ENCODE measurements around the gene KRT86. TPM values are rescaled to one million over a fixed set of nuclear protein-coding genes. Genes with fewer than 3 reads are reported as not detected.

The KRT86 gene
- total and polyA plus RNA-seq, 2 donors (not counting 1 experiment from before 2014, with no cell fraction given): not detected

DNA sequence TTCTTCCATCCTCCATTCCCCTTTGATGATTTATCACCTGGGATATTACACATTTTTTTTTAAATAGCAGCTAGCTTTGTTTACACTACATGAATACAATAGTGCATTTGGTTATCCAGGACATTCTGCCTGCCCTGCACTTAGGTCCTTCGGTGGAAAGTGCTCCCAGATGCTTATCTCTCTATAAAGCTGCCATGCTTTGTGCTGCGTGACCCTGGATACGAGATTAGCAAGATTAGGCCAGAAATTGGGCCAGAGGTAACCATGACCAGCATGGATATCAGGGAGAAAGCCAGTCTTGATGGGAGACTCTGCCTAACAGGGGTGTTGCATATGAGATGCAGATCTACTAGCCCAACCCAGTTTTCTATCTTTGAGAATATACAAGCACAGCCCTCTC is 58.9 kb downstream of the KRT86 start:
- Mint-ChIP-seq H3K4me3 (no peak overlapping the region), H3K27ac (no peak overlapping the region), H3K27me3 (peaks cover 10% of the 10 kb centered on the region), H3K4me1 (no peaks in the 10 kb centered on the region), H3K9me3 (ENCODE audit: insufficient read depth) (peaks cover 4% of the 10 kb centered on the region)
- ATAC-seq (ENCODE audit: low read depth): no peak
- ChIA-PET CTCF (no interaction called here), POLR2A (no interaction called here)
- H2AFZ ChIP-seq (ENCODE audit: insufficient read depth, low read depth, low read length, poor library complexity, severe bottlenecking): no peak overlapping the region
- WGBS (ENCODE audit: insufficient coverage): 63% methylated on average over 3 of the region's 3 CpGs
- no peak for DNase-seq
- TF ChIP-seq CTCF (IDR thresholded peaks at IDR 0.05) (no peak), EZH2 (IDR thresholded peaks at IDR 0.05; ENCODE audit: borderline replicate concordance, insufficient read depth, low read depth, low read length, poor library complexity, severe bottlenecking) (no peak)
- intact Hi-C loops (cut with micrococcal nuclease): no loop called here
- H3K9me3 ChIP-seq (ENCODE audit: control extremely low read depth in 1 of 3, control insufficient read depth in 2 of 3, insufficient read depth in 1 of 3, low read length in 2 of 3): peaks cover 0 to 8% (median 0%) of the 10 kb centered on the region in 3 donors
- no peaks in the 10 kb centered on the region for H4K20me1 ChIP-seq (ENCODE audit: control insufficient read depth, insufficient read depth, low read length, poor library complexity, severe bottlenecking)
- no peak overlapping the region for H3K9ac ChIP-seq (ENCODE audit: low read length)
- H3K36me3 ChIP-seq (replicated peaks in 1 of 2; ENCODE audit: control extremely low read depth in 1 of 2, control insufficient read depth in 1 of 2, extremely low read depth in 1 of 2, insufficient read depth in 2 of 2, low read length in 1 of 2): no peaks in the 10 kb centered on the region
- no peak overlapping the region for H3K4me3 ChIP-seq (ENCODE audit: control extremely low read depth in 1 of 5, extremely low read depth in 1 of 5, insufficient read depth in 1 of 5, low read depth in 2 of 5, low read length in 4 of 5)
- H3K4me1 ChIP-seq (ENCODE audit: control insufficient read depth in 2 of 2, insufficient read depth in 2 of 2, low read length in 2 of 2): no peaks in the 10 kb centered on the region
- no peak overlapping the region for H3K27ac ChIP-seq (ENCODE audit: low read length in 2 of 2)
- H3K79me2 ChIP-seq (ENCODE audit: control insufficient read depth, insufficient read depth, low read length): no peaks in the 10 kb centered on the region
- peaks cover 0 to 6% (median 1%) of the 10 kb centered on the region in 4 experiments for H3K27me3 ChIP-seq (replicated peaks in 1 of 4; ENCODE audit: control extremely low read depth in 1 of 4, control insufficient read depth in 3 of 4, insufficient read depth in 4 of 4, low read length in 3 of 4)
- H3K4me2 ChIP-seq (replicated peaks; ENCODE audit: low read depth, low read length, poor library complexity, severe bottlenecking): no peak overlapping the region

- no peak overlapping the region for H3K27ac ChIP-seq (ENCODE audit: low read length in 2 of 2)
- ChIA-PET POLR2A (no interaction called here), CTCF (interaction anchor here (1.0 kb wide), 1 partner anchor 15 kb away, joined by 3 read pairs; no protein-coding TSS in a partner anchor)
- no peaks in the 10 kb centered on the region for H3K4me1 ChIP-seq (ENCODE audit: control insufficient read depth in 2 of 2, insufficient read depth in 2 of 2, low read length in 2 of 2)
- no peaks in the 10 kb centered on the region for H4K20me1 ChIP-seq (ENCODE audit: control insufficient read depth, insufficient read depth, low read length, poor library complexity, severe bottlenecking)
- H3K27me3 Mint-ChIP-seq: peaks cover 15% of the 10 kb centered on the region
- H3K9ac ChIP-seq (ENCODE audit: low read length): no peak overlapping the region
- TF ChIP-seq EZH2 (IDR thresholded peaks at IDR 0.05; ENCODE audit: borderline replicate concordance, insufficient read depth, low read depth, low read length, poor library complexity, severe bottlenecking): no peak
- no peak for TF ChIP-seq CTCF (IDR thresholded peaks at IDR 0.05)
- H3K27me3 ChIP-seq (replicated peaks in 1 of 4; ENCODE audit: control extremely low read depth in 1 of 4, control insufficient read depth in 3 of 4, insufficient read depth in 4 of 4, low read length in 3 of 4): peaks cover 0 to 6% (median 1%) of the 10 kb centered on the region in 4 experiments
- no CpG with 5 or more reads among the region's 3 CpGs for WGBS (ENCODE audit: insufficient coverage)
- H3K4me2 ChIP-seq (replicated peaks; ENCODE audit: low read depth, low read length, poor library complexity, severe bottlenecking): no peak overlapping the region
- peaks cover 0 to 8% (median 0%) of the 10 kb centered on the region in 3 donors for H3K9me3 ChIP-seq (ENCODE audit: control extremely low read depth in 1 of 3, control insufficient read depth in 2 of 3, insufficient read depth in 1 of 3, low read length in 2 of 3)
- H3K9me3 Mint-ChIP-seq (ENCODE audit: insufficient read depth): peaks cover 4% of the 10 kb centered on the region
- no peak for ATAC-seq (ENCODE audit: low read depth)
- no peaks in the 10 kb centered on the region for H3K79me2 ChIP-seq (ENCODE audit: control insufficient read depth, insufficient read depth, low read length)
- no peak overlapping the region for H3K4me3 Mint-ChIP-seq
- H3K4me1 Mint-ChIP-seq: no peaks in the 10 kb centered on the region
- intact Hi-C loops (cut with micrococcal nuclease): no loop called here
- H3K36me3 ChIP-seq (replicated peaks in 1 of 2; ENCODE audit: control extremely low read depth in 1 of 2, control insufficient read depth in 1 of 2, extremely low read depth in 1 of 2, insufficient read depth in 2 of 2, low read length in 1 of 2): no peaks in the 10 kb centered on the region
- no peak overlapping the region for H3K4me3 ChIP-seq (ENCODE audit: control extremely low read depth in 1 of 5, extremely low read depth in 1 of 5, insufficient read depth in 1 of 5, low read depth in 2 of 5, low read length in 4 of 5)
- no peak for DNase-seq
- no peak overlapping the region for H3K27ac Mint-ChIP-seq
- H2AFZ ChIP-seq (ENCODE audit: insufficient read depth, low read depth, low read length, poor library complexity, severe bottlenecking): no peak overlapping the region
These were observed 59.7 kb downstream of the KRT86 start for GRCh38 chr12:52334185-52334584.
